ENCODE results near the gene EDA. TPM values are rescaled to one million over a fixed set of nuclear protein-coding genes. Genes with fewer than 3 reads are reported as not detected.
A peak's percentile ranks its signal among the peaks of the same experiment; 100 is the strongest.

EDA gene
- total RNA-seq, 1 experiment from 2014 or later, result 1.1 TPM

GRCh38 chrX:70044541-70045245 lies 428.8 kb downstream of the EDA start:
- no TSS peak for BruUV-seq (replicated peaks)
- H3K4me3 Mint-ChIP-seq (ENCODE audit: unreplicated experiment), result no peak overlapping the region
- H3K4me1 Mint-ChIP-seq (ENCODE audit: insufficient read depth, unreplicated experiment), result peaks cover 18% of the 10 kb centered on the region
- CTCF ChIA-PET, result interaction anchor here (1.0 to 15.6 kb wide), 2 partner anchors 52 to 53 kb away, joined by 3 to 197 read pairs; no protein-coding TSS in a partner anchor
- POLR2A ChIA-PET, result no interaction called here
- peaks cover 47% of the 10 kb centered on the region for H3K27me3 Mint-ChIP-seq (ENCODE audit: insufficient read depth, unreplicated experiment)
- H3K36me3 Mint-ChIP-seq (ENCODE audit: insufficient read depth, unreplicated experiment), result no peaks in the 10 kb centered on the region
- H3K9me3 Mint-ChIP-seq (ENCODE audit: unreplicated experiment), result peaks cover 8% of the 10 kb centered on the region
- no peak for TF ChIP-seq CTCF (IDR thresholded peaks at IDR 0.05; ENCODE audit: unreplicated experiment)
- peak overlapping the region; percentile 13 for H3K27ac Mint-ChIP-seq (ENCODE audit: low read depth, unreplicated experiment)
- DNase-seq (ENCODE audit: unreplicated experiment), result no peak
- intact Hi-C loops (cut with micrococcal nuclease), result no loop called here

GRCh38 chrX:70046978-70047377 lies 431.1 kb downstream of the EDA start:
- Mint-ChIP-seq H3K4me1 (ENCODE audit: insufficient read depth, unreplicated experiment) (peaks cover 18% of the 10 kb centered on the region), H3K27me3 (ENCODE audit: insufficient read depth, unreplicated experiment) (peaks cover 49% of the 10 kb centered on the region)
- intact Hi-C loops (cut with micrococcal nuclease), result no loop called here

GRCh38 chrX:70049406-70049805 lies 433.5 kb downstream of the EDA start:
- no peaks in the 10 kb centered on the region for H3K36me3 Mint-ChIP-seq (ENCODE audit: insufficient read depth, unreplicated experiment)
- no TSS peak for BruUV-seq (replicated peaks)
- H3K9me3 Mint-ChIP-seq (ENCODE audit: unreplicated experiment), result peaks cover 8% of the 10 kb centered on the region

More at GRCh38 chrX:70046978-70047377, 431.1 kb downstream of the EDA start:
- peaks cover 8% of the 10 kb centered on the region for H3K9me3 Mint-ChIP-seq (ENCODE audit: unreplicated experiment)
- H3K4me3 Mint-ChIP-seq (ENCODE audit: unreplicated experiment), result no peak overlapping the region
- no peak for TF ChIP-seq CTCF (IDR thresholded peaks at IDR 0.05; ENCODE audit: unreplicated experiment)
- H3K36me3 Mint-ChIP-seq (ENCODE audit: insufficient read depth, unreplicated experiment), result no peaks in the 10 kb centered on the region
- ChIA-PET POLR2A (interaction anchor here (1.5 kb wide), 1 partner anchor 27 kb away, joined by 3 read pairs; no protein-coding TSS in a partner anchor), CTCF (interaction anchor here (1.1 kb wide), 1 partner anchor 49 kb away, joined by 3 read pairs; no protein-coding TSS in a partner anchor)
- DNase-seq (ENCODE audit: unreplicated experiment), result peak; percentile 48
- no peak overlapping the region for H3K27ac Mint-ChIP-seq (ENCODE audit: low read depth, unreplicated experiment)
- BruUV-seq (replicated peaks), result no TSS peak

GRCh38 chrX:70049925-70050324 lies 434.0 kb downstream of the EDA start, which contains the start of gene AWAT2:
Gene AWAT2, minus strand, starts transcription at chrX:70049938. Its CDS starts 6 bp downstream, at chrX:70049932.
- Mint-ChIP-seq H3K4me3 (ENCODE audit: unreplicated experiment) (no peak within 1 kb of the TSS), H3K36me3 (ENCODE audit: insufficient read depth, unreplicated experiment) (no peaks in the 10 kb centered on the region), H3K27me3 (ENCODE audit: insufficient read depth, unreplicated experiment) (peaks cover 47% of the 10 kb centered on the region), H3K27ac (ENCODE audit: low read depth, unreplicated experiment) (no peak within 1 kb of the TSS), H3K9me3 (ENCODE audit: unreplicated experiment) (peaks cover 8% of the 10 kb centered on the region), H3K4me1 (ENCODE audit: insufficient read depth, unreplicated experiment) (peaks cover 10% of the 10 kb centered on the region)
- CTCF ChIA-PET, result no interaction called here
- TF ChIP-seq CTCF (IDR thresholded peaks at IDR 0.05; ENCODE audit: unreplicated experiment), result no peak
- peak; percentile 73 for DNase-seq (ENCODE audit: unreplicated experiment)
- POLR2A ChIA-PET, result no interaction called here
- intact Hi-C loops (cut with micrococcal nuclease), result no loop called here
- BruUV-seq (replicated peaks), result no TSS peak

More at GRCh38 chrX:70049406-70049805, 433.5 kb downstream of the EDA start:
- DNase-seq (ENCODE audit: unreplicated experiment), result no peak
- intact Hi-C loops (cut with micrococcal nuclease), result no loop called here
- POLR2A ChIA-PET, result no interaction called here
- CTCF ChIA-PET, result no interaction called here
- TF ChIP-seq CTCF (IDR thresholded peaks at IDR 0.05; ENCODE audit: unreplicated experiment), result no peak
- no peak overlapping the region for H3K27ac Mint-ChIP-seq (ENCODE audit: low read depth, unreplicated experiment)
- H3K27me3 Mint-ChIP-seq (ENCODE audit: insufficient read depth, unreplicated experiment), result peaks cover 52% of the 10 kb centered on the region
- peaks cover 16% of the 10 kb centered on the region for H3K4me1 Mint-ChIP-seq (ENCODE audit: insufficient read depth, unreplicated experiment)
- no peak overlapping the region for H3K4me3 Mint-ChIP-seq (ENCODE audit: unreplicated experiment)
